ENCODE results near the gene SLC25A42. TPM values are rescaled to one million over a fixed set of nuclear protein-coding genes. Genes with fewer than 3 reads are reported as not detected.

Gene SLC25A42
- total and polyA plus RNA-seq, 2 of the 13 experiments (the other 11 are each of a cell fraction or from before 2014, with no cell fraction given): 12.8 to 18.3 TPM

- TF ChIP-seq YEATS4 (CRISPR knock-in tag; IDR thresholded peaks at IDR 0.05; ENCODE audit: borderline replicate concordance) (peak; percentile 76; the same call in 1 of the 2 replicates), TBP (CRISPR knock-in tag; IDR thresholded peaks at IDR 0.05) (no peak), CERS6 (CRISPR knock-in tag; IDR thresholded peaks at IDR 0.05) (0 out of 2 replicates have a peak, but pooled peaks have one; percentile 48), ZKSCAN5 (CRISPR knock-in tag; IDR thresholded peaks at IDR 0.05) (no peak), TOE1 (CRISPR knock-in tag; IDR thresholded peaks at IDR 0.05) (no peak), POLR2A (IDR thresholded peaks at IDR 0.05; ENCODE audit: insufficient read depth in 1 of 2, low read depth in 2 of 2, low read length in 2 of 2) (peak; percentile 14 to 21; a peak in 1 of 4 replicates), SIN3B (IDR thresholded peaks at IDR 0.05; ENCODE audit: low read length) (no peak), NFE2L2 (IDR thresholded peaks at IDR 0.05; ENCODE audit: low read length) (no peak), RFXANK (CRISPR knock-in tag; IDR thresholded peaks at IDR 0.05) (no peak), XRCC5 (optimal IDR thresholded peaks at IDR 0.05; ENCODE audit: low read length) (peak; percentile 80), ZNF839 (CRISPR knock-in tag; IDR thresholded peaks at IDR 0.05; ENCODE audit: borderline replicate concordance) (no peak), ZNF740 (CRISPR knock-in tag; IDR thresholded peaks at IDR 0.05) (peak; percentile 72; the same call in 1 of the 2 replicates), ZBTB39 (CRISPR knock-in tag; IDR thresholded peaks at IDR 0.05) (no peak), ZNF678 (CRISPR knock-in tag; IDR thresholded peaks at IDR 0.05) (no peak; the same call in 1 of the 2 replicates), KDM2A (CRISPR knock-in tag; IDR thresholded peaks at IDR 0.05; ENCODE audit: borderline replicate concordance, low read depth) (peak; percentile 71; the same call in 1 of the 2 replicates), SKI (IDR thresholded peaks at IDR 0.05; ENCODE audit: partially characterized antibody) (peak; percentile 97), ZNF781 (CRISPR knock-in tag; IDR thresholded peaks at IDR 0.05; ENCODE audit: borderline replicate concordance, not compliant biosample characterization) (peak; percentile 76), ZNF17 (CRISPR knock-in tag; IDR thresholded peaks at IDR 0.05) (no peak), MXD3 (CRISPR knock-in tag; IDR thresholded peaks at IDR 0.05) (peak; percentile 83; the same call in 1 of the 2 replicates), ZNF629 (CRISPR knock-in tag; conservative IDR thresholded peaks at IDR 0.05) (peak; percentile 60), E2F2 (CRISPR knock-in tag; IDR thresholded peaks at IDR 0.05; ENCODE audit: borderline replicate concordance) (no peak), YEATS2 (CRISPR knock-in tag; IDR thresholded peaks at IDR 0.05; ENCODE audit: borderline replicate concordance) (peak; percentile 51; the same call in 1 of the 2 replicates), FOXP1 (IDR thresholded peaks at IDR 0.05) (no peak), FOXP1 (CRISPR knock-in tag; IDR thresholded peaks at IDR 0.05) (peak; percentile 84), ATF1 (CRISPR knock-in tag; IDR thresholded peaks at IDR 0.05) (peak; percentile 63)
- TF ChIP-seq, protein P1, sequence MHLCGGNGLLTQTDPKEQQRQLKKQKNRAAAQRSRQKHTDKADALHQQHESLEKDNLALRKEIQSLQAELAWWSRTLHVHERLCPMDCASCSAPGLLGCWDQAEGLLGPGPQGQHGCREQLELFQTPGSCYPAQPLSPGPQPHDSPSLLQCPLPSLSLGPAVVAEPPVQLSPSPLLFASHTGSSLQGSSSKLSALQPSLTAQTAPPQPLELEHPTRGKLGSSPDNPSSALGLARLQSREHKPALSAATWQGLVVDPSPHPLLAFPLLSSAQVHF (CRISPR knock-in tag; IDR thresholded peaks at IDR 0.05): no peak
Measured at GRCh38 chr19:19096641-19097627, 33.1 kb downstream of the SLC25A42 start (continued).

All from HepG2 (cell line).